Measurements from ENCODE around the gene MCTP1.

DNA sequence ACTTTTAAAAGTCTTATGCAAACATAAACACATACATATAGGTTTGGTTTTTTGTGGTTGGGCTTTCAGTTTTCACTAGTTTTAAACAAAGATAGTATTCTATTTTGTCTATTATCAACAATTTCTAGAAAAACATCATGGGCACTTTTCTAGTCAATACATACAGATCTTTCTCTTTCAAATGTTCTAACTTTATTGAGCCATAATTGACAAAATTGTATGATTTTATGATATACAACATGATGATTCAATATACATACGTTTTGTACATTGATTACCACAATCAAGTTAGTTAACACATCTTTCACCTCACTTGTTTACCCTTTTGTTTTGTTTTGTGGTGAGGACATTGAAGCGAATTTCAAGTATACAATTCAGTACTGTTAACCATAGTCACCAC, 265.9 kb downstream of the MCTP1 start:
- TF ChIP-seq, protein P1, sequence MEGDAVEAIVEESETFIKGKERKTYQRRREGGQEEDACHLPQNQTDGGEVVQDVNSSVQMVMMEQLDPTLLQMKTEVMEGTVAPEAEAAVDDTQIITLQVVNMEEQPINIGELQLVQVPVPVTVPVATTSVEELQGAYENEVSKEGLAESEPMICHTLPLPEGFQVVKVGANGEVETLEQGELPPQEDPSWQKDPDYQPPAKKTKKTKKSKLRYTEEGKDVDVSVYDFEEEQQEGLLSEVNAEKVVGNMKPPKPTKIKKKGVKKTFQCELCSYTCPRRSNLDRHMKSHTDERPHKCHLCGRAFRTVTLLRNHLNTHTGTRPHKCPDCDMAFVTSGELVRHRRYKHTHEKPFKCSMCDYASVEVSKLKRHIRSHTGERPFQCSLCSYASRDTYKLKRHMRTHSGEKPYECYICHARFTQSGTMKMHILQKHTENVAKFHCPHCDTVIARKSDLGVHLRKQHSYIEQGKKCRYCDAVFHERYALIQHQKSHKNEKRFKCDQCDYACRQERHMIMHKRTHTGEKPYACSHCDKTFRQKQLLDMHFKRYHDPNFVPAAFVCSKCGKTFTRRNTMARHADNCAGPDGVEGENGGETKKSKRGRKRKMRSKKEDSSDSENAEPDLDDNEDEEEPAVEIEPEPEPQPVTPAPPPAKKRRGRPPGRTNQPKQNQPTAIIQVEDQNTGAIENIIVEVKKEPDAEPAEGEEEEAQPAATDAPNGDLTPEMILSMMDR (conservative IDR thresholded peaks at IDR 0.05) = no peak
- no peak for TF ChIP-seq ZFX (IDR thresholded peaks at IDR 0.05)
